Measurements from ENCODE around the gene OR11H7.
"Not testable (repeated sequence)": the region's sequence is repeated elsewhere in the genome, so short reads cannot be mapped to it uniquely, and the experiment has no call there.

The OR11H7 gene

GRCh38 chr14:20228681-20229080, at the start of gene OR11H7:
Gene OR11H7 (plus strand): TSS chr14:20228981.
- DNase-seq (ENCODE audit: low spot score), result no peak

GRCh38 chr14:20179218-20179617, 49.6 kb upstream of the OR11H7 start:
- DNase-seq (ENCODE audit: low spot score), result no peak

GRCh38 chr14:20179880-20180279, 48.9 kb upstream of the OR11H7 start:
- no peak for DNase-seq (ENCODE audit: low spot score)

- DNase-seq (ENCODE audit: low spot score), result no peak
These were observed 48.3 kb upstream of the OR11H7 start for GRCh38 chr14:20180486-20180885.

- DNase-seq (ENCODE audit: low spot score), result no peak
These were observed 44.6 kb upstream of the OR11H7 start for GRCh38 chr14:20184181-20184580.

- DNase-seq (ENCODE audit: low spot score), result no peak
These were observed 38.2 kb upstream of the OR11H7 start, which contains the start of gene OR11G2 for GRCh38 chr14:20190596-20190995. Gene OR11G2 (plus strand): TSS chr14:20190896. CDS start chr14:20197438, 6,542 bp downstream.

GRCh38 chr14:20191396-20191795, 37.4 kb upstream of the OR11H7 start:
- DNase-seq (ENCODE audit: low spot score), result no peak

- DNase-seq (ENCODE audit: low spot score), result no peak
These were observed 34.7 kb upstream of the OR11H7 start for GRCh38 chr14:20194101-20194500.

GRCh38 chr14:20195170-20195569, 33.6 kb upstream of the OR11H7 start:
- not testable (repeated sequence) for DNase-seq (ENCODE audit: low spot score)

- peak; percentile 15 for DNase-seq (ENCODE audit: low spot score)
These were observed 32.9 kb upstream of the OR11H7 start for GRCh38 chr14:20195911-20196310.

- DNase-seq (ENCODE audit: low spot score), result no peak
These were observed 31.3 kb upstream of the OR11H7 start for GRCh38 chr14:20197459-20197858.

- DNase-seq (ENCODE audit: low spot score), result no peak
These were observed 29.8 kb upstream of the OR11H7 start for GRCh38 chr14:20198991-20199390.

GRCh38 chr14:20204721-20205120, 24.1 kb upstream of the OR11H7 start:
- no peak for DNase-seq (ENCODE audit: low spot score)

GRCh38 chr14:20209595-20209994, 19.2 kb upstream of the OR11H7 start:
- DNase-seq (ENCODE audit: low spot score), result no peak

GRCh38 chr14:20212406-20212805, 16.4 kb upstream of the OR11H7 start:
- not testable (repeated sequence) for DNase-seq (ENCODE audit: low spot score)

- DNase-seq (ENCODE audit: low spot score), result no peak
These were observed 13.6 kb upstream of the OR11H7 start for GRCh38 chr14:20215196-20215595.

- peak; percentile 9 for DNase-seq (ENCODE audit: low spot score)
These were observed 9.7 kb upstream of the OR11H7 start for GRCh38 chr14:20219033-20219432.

GRCh38 chr14:20223410-20223809, 5.4 kb upstream of the OR11H7 start, which contains the start of gene OR11H6:
Gene OR11H6 (plus strand): TSS chr14:20223710. CDS start chr14:20223710, 0 bp downstream.
- DNase-seq (ENCODE audit: low spot score), result no peak

- not testable (repeated sequence) for DNase-seq (ENCODE audit: low spot score)
These were observed 6.6 kb downstream of the OR11H7 start for GRCh38 chr14:20235415-20235814.

- DNase-seq (ENCODE audit: low spot score), result peak; percentile 23
These were observed 19.0 kb downstream of the OR11H7 start for GRCh38 chr14:20247646-20248246.

GRCh38 chr14:20262642-20263128, 33.9 kb downstream of the OR11H7 start:
- DNase-seq (ENCODE audit: low spot score), result peak; percentile 93

- not testable (repeated sequence) for DNase-seq (ENCODE audit: low spot score)
These were observed 35.6 kb downstream of the OR11H7 start for GRCh38 chr14:20264361-20264760.

- DNase-seq (ENCODE audit: low spot score), result no peak
These were observed 45.3 kb downstream of the OR11H7 start for GRCh38 chr14:20274062-20274461.

- no peak for DNase-seq (ENCODE audit: low spot score)
These were observed 48.6 kb downstream of the OR11H7 start for GRCh38 chr14:20277409-20277808.

Data from RKO (cell line).